OCI-LY3 (cell line): ENCODE results near the gene SYT6.

Experiments used
- EZH2phosphoT487 ChIP-seq: fragments of 200-600 bp; shearing (Covaris generic); IDR thresholded peaks from 2 replicates; pipeline ENCODE4 v1.6.1; 2018; ENCODE audit warnings: antibody characterized with exemption, mixed run types, low read depth
- TF ChIP-seq, protein P1 (sequence below): fragments of 200-600, 300-600 bp; sonication (generic); IDR thresholded peaks from 2 replicates; pipeline ENCODE4 v1.5.1; 2014; ENCODE audit warnings: antibody characterized with exemption, low read length, low read depth

DNA sequence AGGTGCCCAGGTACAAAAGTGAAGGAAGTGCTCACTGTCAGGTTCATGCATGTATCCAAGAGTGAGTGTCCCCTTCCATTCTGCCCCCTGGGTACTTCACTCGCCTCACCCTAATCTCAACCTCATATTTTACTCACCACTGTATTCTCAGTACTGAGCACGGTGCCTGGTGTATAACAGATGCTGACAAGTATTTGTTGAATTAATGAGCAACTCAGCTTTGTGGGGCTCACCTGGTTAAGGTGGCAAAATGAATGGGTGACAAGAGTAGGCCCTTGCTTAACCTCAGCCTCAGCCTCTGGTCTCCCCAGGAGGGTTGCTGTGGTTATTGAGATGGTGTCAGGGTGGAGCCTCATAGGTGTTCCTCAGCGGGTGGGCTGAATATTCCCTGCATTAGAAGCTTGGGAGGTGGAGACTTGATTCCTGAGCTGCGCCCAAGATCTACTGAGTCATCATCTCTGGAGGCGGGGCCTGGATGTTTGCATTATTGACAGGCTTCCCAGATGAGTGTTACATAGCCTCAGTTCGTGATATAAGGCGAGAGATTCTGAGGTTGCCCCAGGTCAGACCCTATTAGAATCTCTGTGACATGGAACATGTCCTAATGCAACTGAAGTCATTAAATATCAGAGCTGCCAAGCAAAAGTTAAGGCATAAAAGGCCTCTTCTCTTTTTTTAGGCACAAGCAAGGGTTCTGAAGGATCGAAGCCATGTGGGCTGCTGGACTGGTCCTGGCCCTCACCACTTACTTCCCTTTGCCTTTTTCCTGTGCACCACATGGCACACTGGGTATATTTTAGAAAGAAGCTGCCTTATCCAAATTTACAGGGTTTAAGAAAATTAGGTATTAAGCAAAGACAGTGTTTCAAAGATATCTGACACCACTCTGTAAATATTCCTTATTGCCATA lies 39.2 kb downstream of the SYT6 start:
- TF ChIP-seq EZH2phosphoT487, result no peak
- TF ChIP-seq, protein P1, sequence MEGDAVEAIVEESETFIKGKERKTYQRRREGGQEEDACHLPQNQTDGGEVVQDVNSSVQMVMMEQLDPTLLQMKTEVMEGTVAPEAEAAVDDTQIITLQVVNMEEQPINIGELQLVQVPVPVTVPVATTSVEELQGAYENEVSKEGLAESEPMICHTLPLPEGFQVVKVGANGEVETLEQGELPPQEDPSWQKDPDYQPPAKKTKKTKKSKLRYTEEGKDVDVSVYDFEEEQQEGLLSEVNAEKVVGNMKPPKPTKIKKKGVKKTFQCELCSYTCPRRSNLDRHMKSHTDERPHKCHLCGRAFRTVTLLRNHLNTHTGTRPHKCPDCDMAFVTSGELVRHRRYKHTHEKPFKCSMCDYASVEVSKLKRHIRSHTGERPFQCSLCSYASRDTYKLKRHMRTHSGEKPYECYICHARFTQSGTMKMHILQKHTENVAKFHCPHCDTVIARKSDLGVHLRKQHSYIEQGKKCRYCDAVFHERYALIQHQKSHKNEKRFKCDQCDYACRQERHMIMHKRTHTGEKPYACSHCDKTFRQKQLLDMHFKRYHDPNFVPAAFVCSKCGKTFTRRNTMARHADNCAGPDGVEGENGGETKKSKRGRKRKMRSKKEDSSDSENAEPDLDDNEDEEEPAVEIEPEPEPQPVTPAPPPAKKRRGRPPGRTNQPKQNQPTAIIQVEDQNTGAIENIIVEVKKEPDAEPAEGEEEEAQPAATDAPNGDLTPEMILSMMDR, result no peak
